Cerebellar cortex (tissue), 1 donor: ENCODE measurements around the gene SDC1.

Experiments
- DNase-seq: peaks from one replicate; pipeline ENCODE4 v3.0.0-alpha.2; 2015; ENCODE audit warnings: low spot score

The SDC1 gene

GRCh38 chr2:20183373-20183772 is 41.6 kb downstream of the SDC1 start:
- no peak for DNase-seq

DNA sequence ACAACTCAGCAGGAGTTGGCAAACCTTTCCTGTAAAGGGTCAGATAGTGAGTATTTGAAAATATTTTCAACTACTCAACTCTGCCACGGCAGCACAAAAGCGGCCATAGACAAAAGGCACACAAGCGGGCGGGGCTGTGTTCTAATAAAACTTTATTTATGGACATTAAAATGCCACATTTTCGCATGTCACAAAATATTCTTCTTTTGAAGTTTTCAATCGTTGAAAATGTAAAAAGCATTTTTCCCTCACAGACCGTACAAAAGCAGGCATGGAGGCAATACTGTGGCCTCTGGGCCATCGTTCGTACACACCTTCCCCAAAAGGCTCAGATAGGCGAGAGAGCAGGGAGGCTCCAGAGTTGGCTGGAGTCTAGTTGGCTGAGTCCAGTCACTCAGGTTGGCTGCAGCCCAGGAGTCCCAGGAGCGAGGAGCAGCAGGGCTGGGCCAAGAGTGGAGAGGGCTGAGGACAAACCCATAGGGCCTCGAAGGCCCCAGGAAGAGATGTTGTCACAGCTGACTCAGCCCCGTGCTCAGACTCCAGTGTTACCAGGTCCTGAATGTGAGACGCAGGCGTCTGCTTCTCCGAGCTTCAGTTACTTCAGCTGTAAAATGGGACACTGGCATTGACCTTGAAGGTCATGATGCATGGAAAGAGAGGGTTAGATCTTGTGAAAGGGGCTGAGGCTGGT is 42.5 kb downstream of the SDC1 start:
- DNase-seq = no peak

DNA sequence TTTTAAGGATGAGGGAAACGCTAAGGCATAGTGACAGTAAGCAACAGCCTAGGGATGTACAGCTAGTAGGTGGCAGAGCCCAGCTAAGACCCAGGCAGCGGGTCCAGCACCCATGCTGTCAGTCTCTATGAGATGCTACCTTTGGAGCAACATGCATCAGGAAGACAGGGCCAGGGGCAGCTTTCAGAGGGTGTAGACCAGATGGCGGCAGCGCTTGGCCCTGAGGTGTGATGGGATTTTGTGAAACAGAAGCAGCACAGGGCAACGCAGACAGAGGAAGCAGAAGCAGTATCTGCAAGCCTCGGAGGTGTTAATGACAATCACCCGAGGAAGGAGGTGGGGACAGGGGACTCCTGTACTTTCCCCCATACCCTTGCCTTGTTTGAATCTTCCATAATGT is 43.2 kb downstream of the SDC1 start:
- DNase-seq = no peak

DNA sequence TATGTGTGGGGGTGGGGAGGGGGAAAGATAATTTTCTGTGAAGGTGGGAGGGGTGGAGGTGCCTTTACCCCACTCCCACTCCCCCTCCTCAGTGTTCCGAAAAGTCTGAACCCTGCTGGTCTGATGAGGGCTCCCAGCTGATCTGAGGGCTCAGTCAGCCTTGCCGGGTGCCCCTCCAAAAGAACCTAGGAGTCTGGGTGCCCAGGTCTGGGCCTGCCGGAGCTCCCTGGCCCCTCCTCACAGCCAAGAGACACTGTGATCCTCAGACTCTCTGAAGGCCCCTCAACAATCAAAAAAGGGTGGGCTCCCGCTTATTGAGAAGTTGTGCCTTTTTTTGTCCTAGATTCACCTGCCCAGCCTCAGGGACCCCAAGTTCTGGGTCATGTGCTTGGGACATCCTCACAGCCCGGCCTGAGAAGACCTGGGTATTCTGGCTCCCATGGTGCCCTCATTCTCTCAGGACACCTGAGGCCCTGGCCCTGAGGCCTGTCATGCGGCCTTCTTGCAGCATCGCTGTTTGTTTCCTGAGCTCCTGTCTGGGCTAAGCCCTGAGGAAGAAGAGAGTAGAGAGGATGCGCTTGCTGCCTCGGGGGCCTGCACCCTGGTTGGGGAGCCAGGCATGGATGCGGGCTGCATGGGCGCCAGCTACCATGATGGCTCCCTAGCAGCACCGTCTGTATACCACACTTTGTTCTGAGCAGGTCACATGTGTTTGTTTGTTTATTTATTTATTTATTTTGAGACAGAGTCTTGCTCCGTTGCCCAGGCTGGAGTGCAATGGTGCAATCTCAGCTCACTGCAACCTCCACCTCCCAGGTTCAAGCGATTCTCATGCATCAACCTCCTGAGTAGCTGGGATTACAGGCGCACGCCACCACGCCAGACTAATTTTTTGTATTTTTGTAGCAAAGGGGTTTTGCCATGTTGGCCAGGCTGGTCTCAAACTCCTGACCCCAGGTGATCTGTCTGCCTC is 44.0 kb downstream of the SDC1 start:
- no peak for DNase-seq

- DNase-seq = no peak
Observed at GRCh38 chr2:20179755-20180594, 45.0 kb downstream of the SDC1 start.

DNA sequence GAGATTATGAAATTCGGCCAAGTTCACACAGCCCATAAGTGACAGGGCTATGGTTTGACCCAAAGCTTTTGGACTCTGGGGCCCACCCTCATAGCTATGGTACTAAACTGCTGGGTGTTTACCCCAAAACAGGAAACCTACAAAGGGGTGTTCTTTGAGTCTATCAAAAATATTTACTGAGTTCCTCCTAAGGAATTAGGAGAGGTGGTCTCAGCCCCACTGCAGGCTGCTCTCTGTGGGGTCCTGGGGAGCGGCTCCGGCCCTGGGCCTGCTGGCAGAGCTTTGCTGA is 45.5 kb downstream of the SDC1 start:
- DNase-seq = no peak

- no peak for DNase-seq
Observed at GRCh38 chr2:20178666-20179465, 46.1 kb downstream of the SDC1 start.

GRCh38 chr2:20178249-20178607 is 46.7 kb downstream of the SDC1 start:
- no peak for DNase-seq

DNA sequence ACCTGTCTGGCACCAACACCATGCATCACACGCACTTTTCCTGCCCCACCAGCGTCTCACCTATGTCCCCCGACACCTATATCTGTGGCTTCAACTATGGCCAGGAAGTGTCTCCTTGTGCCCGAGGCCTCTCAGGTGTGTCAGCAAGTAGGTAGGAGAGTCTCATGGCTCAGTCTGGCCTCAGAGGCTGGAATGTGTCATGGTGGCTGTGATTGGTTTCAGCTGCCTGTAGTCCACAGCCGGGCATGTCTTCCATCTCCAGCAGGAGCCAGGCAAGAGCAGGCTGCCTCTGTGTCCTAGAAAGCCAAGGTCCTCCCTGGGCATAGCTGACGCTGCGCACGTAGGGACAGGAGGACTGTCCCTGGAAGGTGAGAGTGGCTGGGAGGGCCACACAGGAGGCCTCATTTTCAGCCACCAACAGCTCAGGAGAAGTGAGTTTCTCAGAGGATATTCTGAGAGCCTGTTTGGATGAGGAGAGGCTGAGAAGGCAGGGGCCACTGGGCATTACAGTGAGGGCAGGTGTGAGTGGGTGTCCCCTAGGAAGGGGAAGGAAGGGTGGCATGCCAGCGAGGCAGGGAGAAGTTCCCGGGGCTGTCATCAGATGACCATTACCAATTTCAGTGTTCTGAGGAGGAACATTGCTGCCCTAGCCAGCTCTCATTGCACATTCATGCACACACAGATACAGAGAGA is 47.2 kb downstream of the SDC1 start:
- no peak for DNase-seq

GRCh38 chr2:20176760-20177159 is 48.2 kb downstream of the SDC1 start:
- DNase-seq = no peak

- DNase-seq = no peak
Observed at GRCh38 chr2:20175931-20176330, 49.0 kb downstream of the SDC1 start.

GRCh38 chr2:20175267-20175666 is 49.7 kb downstream of the SDC1 start:
- no peak for DNase-seq

DNA sequence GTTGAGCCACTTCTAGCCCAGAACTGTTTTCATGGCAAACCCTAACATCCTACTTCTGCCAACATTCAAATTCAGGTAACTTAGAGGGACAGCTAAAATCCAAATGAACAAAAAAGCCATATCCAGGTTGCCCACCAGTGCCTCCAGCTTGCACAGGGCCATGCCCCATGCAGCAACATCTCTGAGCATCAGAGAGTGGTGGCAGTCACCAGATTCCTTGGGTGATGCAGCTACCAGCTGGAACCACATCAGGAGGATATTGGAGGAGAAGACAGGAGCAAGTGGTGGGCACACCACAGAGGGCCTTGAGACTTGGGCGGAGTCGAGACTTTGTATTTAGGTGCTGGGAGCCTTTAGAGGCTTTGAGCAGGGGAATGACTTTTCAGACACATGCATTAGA is 50.5 kb downstream of the SDC1 start:
- DNase-seq = no peak

DNA sequence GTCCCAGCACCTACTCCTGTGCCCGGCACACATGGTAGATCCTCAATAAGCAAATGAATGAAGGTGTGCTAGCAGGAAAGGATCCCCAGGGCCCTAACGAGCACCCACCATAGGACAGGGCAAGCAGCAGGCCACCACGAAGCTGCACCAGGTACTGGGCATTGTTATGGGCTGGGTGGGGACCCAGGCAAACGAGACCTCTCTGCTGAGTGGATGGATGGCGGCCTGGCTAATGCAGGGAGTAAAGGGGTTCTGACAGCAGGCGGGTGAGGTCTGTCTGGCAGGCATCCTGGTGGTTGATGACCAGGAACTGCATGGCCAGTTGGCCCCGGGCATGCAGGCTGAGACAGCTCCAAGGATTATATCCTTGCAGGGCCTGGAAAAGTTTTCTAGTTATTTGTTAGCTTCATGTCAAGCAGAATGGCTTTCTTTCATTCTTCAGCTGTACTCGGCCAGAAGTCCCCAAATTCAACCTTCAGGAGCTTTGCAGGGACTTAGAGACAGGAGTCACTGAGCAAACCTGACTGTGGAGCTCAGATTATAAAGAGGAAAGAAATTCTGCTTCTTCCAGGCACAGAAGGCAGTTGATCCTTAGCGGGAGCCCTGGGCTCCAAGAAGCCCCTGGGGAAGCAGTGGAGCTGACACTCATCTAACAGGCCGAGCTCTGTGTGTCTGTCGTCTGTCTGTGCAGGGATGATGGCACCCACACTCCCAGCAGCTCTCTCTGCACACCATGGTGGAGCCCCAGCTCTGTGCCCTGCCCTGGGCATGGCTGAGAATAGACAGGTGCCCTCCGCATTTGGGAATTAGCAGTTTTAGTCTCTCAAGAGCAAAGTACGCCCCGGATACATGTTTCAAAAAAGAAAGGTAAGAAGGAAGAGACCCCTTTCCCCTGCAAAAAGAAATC is 51.2 kb downstream of the SDC1 start:
- DNase-seq = no peak

- no peak for DNase-seq
Observed at GRCh38 chr2:20173064-20173463, 51.9 kb downstream of the SDC1 start.

DNA sequence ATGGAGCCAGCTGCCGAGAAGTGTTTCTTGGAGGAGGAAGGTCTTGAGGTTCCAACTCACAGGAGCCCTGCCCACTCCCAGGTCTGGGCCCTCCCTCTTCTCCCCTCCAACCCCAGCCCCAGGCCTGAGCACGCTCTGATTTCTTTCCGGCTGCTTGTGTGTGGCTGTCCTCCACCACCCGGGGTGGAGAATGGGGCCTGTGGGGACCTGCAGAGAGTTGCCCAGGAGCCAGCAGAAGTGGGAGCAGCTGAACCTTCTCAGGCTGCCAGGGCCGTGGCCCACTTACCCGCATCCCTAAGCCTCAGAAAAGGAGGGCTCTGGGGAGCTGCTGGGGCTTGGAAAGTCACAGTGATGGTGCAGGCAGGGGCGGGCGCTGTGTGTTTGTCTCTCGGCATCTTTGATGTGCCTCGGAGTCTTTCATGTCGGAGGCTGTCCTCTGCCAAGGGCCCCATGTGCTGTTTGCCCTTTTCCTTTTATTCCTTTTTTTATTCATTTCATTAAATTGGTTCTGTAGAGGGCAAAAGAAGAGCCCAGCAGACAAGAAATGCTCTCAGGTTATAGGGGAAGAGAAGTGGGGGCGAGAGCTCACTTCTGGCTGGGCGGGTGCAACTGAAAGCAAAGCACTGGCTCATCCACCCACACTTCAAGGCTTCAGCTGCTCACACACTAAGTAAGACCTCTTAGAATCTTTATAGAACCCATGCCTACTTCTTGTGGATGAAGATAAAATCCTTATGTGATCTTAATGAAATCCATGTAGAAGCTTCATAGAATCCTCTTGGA is 52.5 kb downstream of the SDC1 start:
- DNase-seq = no peak

- DNase-seq = no peak
Observed at GRCh38 chr2:20171445-20171977, 53.4 kb downstream of the SDC1 start.

DNA sequence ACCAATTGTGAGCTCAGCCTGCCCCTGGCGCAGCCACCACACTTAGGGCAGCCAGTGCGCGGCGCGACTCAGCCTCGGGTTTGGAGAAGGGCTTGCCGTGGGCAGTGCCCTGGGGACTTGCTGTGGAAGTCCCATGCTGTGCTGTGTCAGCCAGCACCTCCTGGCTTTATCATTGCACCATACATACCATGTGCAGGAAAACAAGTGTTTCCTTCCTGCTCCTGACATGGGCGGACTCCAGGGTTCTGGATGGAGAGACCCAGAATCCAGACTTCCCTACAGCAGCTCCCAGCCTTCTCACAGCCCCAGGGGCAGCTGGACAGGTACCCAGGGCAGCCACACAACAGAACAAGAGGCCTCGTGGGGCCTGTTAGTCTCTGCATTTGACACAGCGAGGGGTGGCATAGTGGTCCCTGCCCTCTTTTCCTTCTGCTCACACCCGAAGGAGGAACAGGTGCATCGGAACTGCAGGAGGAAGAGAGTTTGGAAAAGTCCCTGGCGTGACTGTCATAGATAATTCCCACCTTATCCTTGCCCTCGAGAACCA is 54.2 kb downstream of the SDC1 start:
- DNase-seq = no peak
